Lung (tissue), 12 donors: ENCODE data around the gene ARSG. TPM values are rescaled to one million over a fixed set of nuclear protein-coding genes. Genes with fewer than 3 reads are reported as not detected.

Experiments
- ATAC-seq: fragments of 200-7000 bp; cut with Tn5 transposase; one replicate; pipeline ENCODE4 v1.9.1; 2020; ENCODE audit warnings: moderate number of reproducible peaks; ENCODE audit not compliant: insufficient read depth, low FRiP score
- DNase-seq, 3 donors: peaks; one replicate each; pipeline ENCODE4 v3.0.0-alpha.2; 2013 to 2017
- H3K27ac ChIP-seq, 2 donors: one replicate each; pipeline ENCODE4 v1.5.1; 2013; ENCODE audit warnings: mild to moderate bottlenecking in 2 of 2, moderate library complexity in 2 of 2, control low read depth in 1 of 2, inconsistent platforms in 1 of 2, low read depth in 1 of 2, low read length in 1 of 2
- H3K27me3 ChIP-seq, 3 donors: one replicate each; pipeline ENCODE4 v1.5.1; 2013; ENCODE audit warnings: low read length in 2 of 3; ENCODE audit not compliant: control insufficient read depth in 3 of 3, insufficient read depth in 3 of 3
- H3K36me3 ChIP-seq, 4 donors: one replicate each; pipeline ENCODE4 v1.5.1; 2013; ENCODE audit warnings: low read length in 4 of 4, mild to moderate bottlenecking in 1 of 4, moderate library complexity in 1 of 4; ENCODE audit not compliant: control insufficient read depth in 4 of 4, insufficient read depth in 4 of 4
- H3K4me1 ChIP-seq, 5 donors: one replicate each; pipeline ENCODE4 v1.5.1; 2013; ENCODE audit warnings: low read length in 5 of 5, mild to moderate bottlenecking in 2 of 5, moderate library complexity in 1 of 5; ENCODE audit not compliant: control insufficient read depth in 5 of 5, insufficient read depth in 5 of 5
- H3K4me3 ChIP-seq: one replicate; pipeline ENCODE4 v1.5.1; 2013; ENCODE audit warnings: mild to moderate bottlenecking, control low read depth, moderate library complexity
- H3K9ac ChIP-seq, 2 donors: one replicate each; pipeline ENCODE4 v1.5.1; 2013; ENCODE audit warnings: low read length in 2 of 2, control low read depth in 1 of 2; ENCODE audit not compliant: insufficient read depth in 1 of 2
- H3K9me3 ChIP-seq, 4 donors: one replicate each; pipeline ENCODE4 v1.5.1; 2013; ENCODE audit warnings: low read length in 3 of 4, mild to moderate bottlenecking in 1 of 4, moderate library complexity in 1 of 4; ENCODE audit not compliant: control insufficient read depth in 4 of 4, insufficient read depth in 3 of 4
- WGBS, 2 donors: extraction: QIAGEN DNeasy Blood & Tissue Kit; methylation state at CpG; one replicate each; pipeline ENCODE4 v1.1.7; 2013; 5-methylcytosine and 5-hydroxymethylcytosine counted together
- polyA plus RNA-seq, 2 donors: library from polyadenylated mRNA; stranded (reverse); fragments of 200-250 nt; gene quantifications; one replicate each; pipeline ENCODE4 v1.2.1, GENCODE V29; 2013
- total RNA-seq, 2 donors: library from RNA; depleted of rRNA in 1 of 2; stranded (reverse); fragments of >200 nt in 1 of 2; gene quantifications; one replicate each; pipeline ENCODE4 v1.2.1, GENCODE V29; 2014 to 2021
- TF ChIP-seq, protein P1 (sequence below): IDR thresholded peaks from 2 replicates; pipeline ENCODE4 v1.5.1; 2012; ENCODE audit warnings: mild to moderate bottlenecking; ENCODE audit errors: control extremely low read depth, extremely low read depth
- donor health status: control.
- donor health status: control.
- donor health status: Bipolar disorder and iron deficiency.
- donor health status: healthy.
- donor health status: DM: yes; HTN: yes; CAD: no.

ARSG gene
- total and polyA plus RNA-seq, 4 donors, result 1.5 to 9.3 (median 4.3) TPM

GRCh38 chr17:68318103-68318991 lies 27.1 kb downstream of the ARSG start:
- 74 to 84% methylated on average over 8 of the region's 8 CpGs for WGBS, 2 donors
- Histone ChIP-seq H3K4me1 (no peaks in the 10 kb centered on the region), H3K9me3 (no peaks in the 10 kb centered on the region), H3K27ac (no peak overlapping the region), H3K4me3 (no peak overlapping the region), H3K27me3 (no peaks in the 10 kb centered on the region), H3K9ac (no peak overlapping the region), H3K36me3 (no peaks in the 10 kb centered on the region)
- ATAC-seq (no peak), DNase-seq (no peak)
- TF ChIP-seq, protein P1, sequence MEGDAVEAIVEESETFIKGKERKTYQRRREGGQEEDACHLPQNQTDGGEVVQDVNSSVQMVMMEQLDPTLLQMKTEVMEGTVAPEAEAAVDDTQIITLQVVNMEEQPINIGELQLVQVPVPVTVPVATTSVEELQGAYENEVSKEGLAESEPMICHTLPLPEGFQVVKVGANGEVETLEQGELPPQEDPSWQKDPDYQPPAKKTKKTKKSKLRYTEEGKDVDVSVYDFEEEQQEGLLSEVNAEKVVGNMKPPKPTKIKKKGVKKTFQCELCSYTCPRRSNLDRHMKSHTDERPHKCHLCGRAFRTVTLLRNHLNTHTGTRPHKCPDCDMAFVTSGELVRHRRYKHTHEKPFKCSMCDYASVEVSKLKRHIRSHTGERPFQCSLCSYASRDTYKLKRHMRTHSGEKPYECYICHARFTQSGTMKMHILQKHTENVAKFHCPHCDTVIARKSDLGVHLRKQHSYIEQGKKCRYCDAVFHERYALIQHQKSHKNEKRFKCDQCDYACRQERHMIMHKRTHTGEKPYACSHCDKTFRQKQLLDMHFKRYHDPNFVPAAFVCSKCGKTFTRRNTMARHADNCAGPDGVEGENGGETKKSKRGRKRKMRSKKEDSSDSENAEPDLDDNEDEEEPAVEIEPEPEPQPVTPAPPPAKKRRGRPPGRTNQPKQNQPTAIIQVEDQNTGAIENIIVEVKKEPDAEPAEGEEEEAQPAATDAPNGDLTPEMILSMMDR, result no peak

DNA sequence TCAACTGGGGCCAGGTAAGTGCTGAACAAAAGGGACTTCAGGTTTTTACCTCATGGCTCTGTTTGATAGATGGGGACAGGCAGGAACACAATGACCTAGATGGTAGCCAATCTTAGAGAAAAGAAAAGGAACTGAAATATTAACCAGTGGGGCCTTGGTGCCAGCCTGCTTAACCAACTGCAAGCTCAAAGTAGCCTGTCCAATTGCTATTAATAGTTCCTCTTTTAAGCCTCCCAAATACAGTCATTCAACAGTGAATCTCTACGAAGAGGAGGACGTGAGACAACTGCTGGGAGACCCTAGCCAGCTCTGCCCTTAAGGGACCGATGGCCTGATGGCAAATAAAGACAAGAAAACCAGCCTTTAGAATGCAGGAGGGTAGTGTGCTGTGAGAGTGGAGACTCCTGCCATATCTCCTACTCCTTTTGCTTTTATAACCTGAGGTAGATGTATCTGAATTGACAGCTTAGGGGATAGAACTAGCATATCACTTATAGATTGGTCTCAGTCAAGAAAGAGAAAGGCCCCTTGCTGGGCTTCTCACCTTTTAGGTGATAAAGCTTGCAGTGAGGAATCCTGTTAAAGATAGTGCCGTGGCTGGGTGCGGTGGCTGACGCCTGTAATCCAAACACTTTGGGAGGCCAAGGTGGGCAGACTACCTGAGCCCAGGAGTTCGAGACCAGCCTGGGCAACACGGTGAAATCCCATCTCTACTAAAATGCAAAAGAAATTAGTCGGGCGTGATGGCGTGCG lies 28.3 kb downstream of the ARSG start:
- 92% methylated on average over 12 of the region's 12 CpGs for WGBS, 2 donors
- no peak for ATAC-seq
- H3K9me3 ChIP-seq, result no peaks in the 10 kb centered on the region
- H3K4me1 ChIP-seq, result no peaks in the 10 kb centered on the region
- DNase-seq, result no peak
- no peak overlapping the region for H3K9ac ChIP-seq
- no peak overlapping the region for H3K4me3 ChIP-seq
- TF ChIP-seq, protein P1, result no peak
- no peaks in the 10 kb centered on the region for H3K27me3 ChIP-seq
- H3K27ac ChIP-seq, result no peak overlapping the region
- no peaks in the 10 kb centered on the region for H3K36me3 ChIP-seq

GRCh38 chr17:68320311-68320865 lies 29.1 kb downstream of the ARSG start:
- H3K36me3 ChIP-seq, result no peaks in the 10 kb centered on the region
- no peak overlapping the region for H3K4me3 ChIP-seq
- no peaks in the 10 kb centered on the region for H3K27me3 ChIP-seq
- H3K9ac ChIP-seq, result no peak overlapping the region
- DNase-seq (no peak), ATAC-seq (no peak)
- no peak overlapping the region for H3K27ac ChIP-seq
- TF ChIP-seq, protein P1, result no peak
- no peaks in the 10 kb centered on the region for H3K4me1 ChIP-seq
- WGBS, 2 donors, result 65 to 78% methylated on average over 5 of the region's 5 CpGs
- peaks cover 0 to 2% (median 0%) of the 10 kb centered on the region in 4 donors for H3K9me3 ChIP-seq
